ENCODE measurements around the gene ATP11C. TPM values are rescaled to one million over a fixed set of nuclear protein-coding genes. Genes with fewer than 3 reads are reported as not detected.
"Not testable (repeated sequence)": the region's sequence is repeated elsewhere in the genome, so short reads cannot be mapped to it uniquely, and the experiment has no call there.

Gene ATP11C
- total RNA-seq, 1 donor from 2014 or later = 31.4 TPM

DNA sequence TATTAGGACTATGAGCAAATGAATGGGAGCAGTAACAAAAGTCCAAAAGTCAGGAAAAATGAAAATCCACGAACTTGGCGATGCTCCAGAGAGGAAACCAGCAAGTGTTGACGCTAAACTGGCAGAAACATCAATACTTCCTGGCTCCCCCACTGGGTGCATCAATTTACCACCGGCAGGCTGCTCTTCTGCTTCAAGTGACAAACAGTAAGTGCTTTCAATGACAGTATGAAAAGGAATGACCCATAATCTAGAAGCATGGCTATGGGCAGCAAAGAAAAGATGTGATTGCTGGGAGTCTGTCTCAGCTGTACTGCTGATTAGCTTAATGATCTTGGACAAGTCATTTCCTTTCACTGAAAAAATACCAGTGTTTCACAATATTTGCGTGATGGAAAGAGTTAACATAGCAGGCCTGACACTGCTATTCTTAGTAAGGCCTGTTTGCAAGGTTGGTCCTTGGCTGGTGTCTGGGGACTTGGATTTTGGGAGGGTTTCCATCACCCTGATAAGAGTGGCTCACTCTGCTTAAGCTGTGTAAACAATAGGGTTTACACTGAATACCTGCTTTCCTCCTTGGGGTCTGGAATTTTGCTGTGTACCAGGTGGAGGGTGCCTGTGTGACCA, 8.7 kb downstream of the ATP11C start:
- DNase-seq (ENCODE audit: low read depth) = no peak

DNA sequence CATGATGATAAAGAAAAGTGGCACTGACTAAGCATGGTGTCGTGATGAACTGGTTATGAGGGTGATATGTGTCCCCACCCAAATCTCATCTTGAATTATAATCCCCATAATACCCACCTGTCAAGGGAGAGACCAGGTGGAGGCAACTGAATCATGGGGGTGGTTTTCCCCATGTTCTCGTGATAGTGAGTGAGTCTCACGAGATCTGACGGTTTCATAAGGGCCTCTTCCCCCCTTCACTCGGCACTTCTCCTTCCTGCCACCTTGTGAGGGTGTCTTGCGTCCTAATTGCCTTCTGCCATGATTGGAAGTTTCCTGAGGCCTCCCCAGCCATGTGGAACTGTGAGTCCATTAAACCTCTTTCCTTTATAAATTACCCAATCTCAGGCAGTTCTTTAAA, 11.7 kb downstream of the ATP11C start:
- DNase-seq (ENCODE audit: low read depth) = not testable (repeated sequence)

DNA sequence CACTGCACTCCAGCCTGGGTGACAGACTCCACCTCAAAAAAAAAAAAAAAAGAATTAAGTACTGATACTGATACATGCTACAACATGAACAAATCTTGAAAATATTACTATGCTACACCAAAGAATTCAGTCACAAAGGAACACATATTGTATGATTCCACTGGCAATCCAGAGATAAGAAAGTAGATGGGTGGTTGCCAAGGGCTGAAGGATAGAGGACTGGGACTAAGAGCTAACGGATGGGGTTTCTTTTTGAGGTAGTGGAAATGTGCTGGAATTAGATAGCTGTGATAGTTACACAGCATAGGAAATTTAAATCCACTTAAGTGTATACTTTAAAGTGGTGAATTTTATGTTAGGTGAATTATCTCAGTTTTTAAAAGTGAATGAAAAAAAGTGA, 12.5 kb downstream of the ATP11C start:
- DNase-seq (ENCODE audit: low read depth) = no peak

DNA sequence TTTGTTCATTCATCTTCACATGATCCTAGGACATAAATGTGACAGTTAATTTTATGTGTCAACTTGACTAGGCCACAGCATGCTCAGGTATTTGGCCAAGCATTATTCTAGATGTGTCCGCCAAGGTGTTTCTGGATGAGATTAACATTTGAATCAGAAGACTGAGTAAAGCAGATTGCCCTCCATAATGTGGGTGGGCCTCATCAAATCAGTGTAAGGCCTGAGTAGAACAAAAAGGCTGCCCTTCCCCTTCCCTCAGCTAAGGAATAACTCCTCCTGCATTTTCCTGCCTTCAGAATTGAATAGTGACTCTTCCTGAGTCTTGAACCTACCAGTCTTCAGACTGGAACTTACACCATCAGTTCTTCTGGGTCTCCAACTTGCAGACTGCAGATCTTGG, 18.4 kb downstream of the ATP11C start:
- DNase-seq (ENCODE audit: low read depth) = no peak

DNA sequence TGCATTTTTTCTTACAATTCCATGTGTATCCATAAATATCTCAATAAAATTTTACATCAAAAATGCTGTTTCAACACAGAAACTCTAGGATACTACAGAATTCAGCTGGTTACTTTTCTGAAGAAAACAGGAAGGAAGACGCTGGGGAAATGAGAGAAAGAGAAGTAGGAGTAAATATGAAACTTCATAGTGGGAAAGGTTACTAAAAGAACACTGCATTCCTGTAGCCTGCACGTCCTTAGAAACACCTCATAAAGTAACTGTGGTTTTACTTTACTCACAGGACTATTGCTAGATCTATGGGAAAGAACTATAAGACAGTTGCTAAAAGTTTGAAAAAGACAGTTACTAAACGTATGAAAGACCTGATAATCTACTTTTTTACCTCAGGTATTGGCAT, 23.1 kb downstream of the ATP11C start:
- no peak for DNase-seq (ENCODE audit: low read depth)

DNA sequence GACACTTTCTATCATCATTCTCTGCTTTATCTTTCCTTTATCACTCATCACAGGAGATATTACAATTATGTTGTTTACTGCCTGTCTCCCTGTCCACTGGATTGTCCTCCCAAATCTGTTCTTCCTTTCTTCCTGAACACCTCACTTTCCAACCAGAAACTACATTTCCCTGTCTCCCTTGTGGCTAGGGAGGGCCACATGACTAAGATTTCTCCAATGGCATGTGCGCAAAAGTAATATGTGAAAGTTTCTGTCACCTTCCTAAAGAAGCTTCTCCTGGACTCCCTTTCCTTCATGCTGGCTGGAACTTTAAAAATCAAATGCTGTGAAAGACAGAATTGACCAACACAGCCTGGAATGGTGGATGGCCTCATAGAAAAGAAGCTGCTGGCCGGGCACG, 25.8 kb downstream of the ATP11C start:
- no peak for DNase-seq (ENCODE audit: low read depth)

DNA sequence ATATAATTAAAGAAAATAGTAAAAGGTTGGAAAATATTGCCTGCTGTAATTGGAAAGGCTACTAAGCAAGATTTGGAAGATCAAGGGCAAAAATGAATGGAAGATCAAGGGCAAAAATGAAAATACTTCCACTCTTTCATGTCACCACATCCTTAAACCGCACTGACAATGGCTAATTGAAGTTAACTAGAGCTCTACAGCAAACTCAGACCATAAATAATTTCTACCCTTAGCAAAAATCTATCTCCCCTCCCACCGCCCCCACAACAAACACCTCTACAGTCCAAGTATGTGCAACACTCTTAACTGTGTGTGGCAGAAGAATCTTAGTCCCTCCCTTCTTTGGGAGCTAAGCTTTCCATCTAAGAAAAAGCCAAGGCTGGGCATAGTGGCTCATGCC, 27.1 kb downstream of the ATP11C start:
- no peak for DNase-seq (ENCODE audit: low read depth)

DNA sequence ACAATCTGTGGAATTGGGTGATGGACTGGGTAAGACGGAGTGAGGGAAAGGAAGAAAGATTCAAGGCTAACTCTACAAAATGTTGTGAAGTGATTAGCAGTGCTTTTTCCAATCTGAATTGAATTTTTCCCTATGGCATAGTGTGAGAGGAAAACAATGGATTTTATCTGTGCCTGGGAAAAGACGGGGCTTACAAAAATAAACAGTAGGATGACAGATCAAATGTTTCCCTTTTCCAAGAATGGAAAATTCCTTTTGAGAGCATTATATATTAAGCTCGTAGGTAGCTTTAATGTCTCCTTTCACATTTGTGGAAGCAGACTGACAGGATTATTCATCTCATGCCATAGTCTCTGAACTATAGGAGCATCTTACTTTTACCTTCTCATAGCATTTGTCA, 27.8 kb downstream of the ATP11C start:
- DNase-seq (ENCODE audit: low read depth) = no peak

DNA sequence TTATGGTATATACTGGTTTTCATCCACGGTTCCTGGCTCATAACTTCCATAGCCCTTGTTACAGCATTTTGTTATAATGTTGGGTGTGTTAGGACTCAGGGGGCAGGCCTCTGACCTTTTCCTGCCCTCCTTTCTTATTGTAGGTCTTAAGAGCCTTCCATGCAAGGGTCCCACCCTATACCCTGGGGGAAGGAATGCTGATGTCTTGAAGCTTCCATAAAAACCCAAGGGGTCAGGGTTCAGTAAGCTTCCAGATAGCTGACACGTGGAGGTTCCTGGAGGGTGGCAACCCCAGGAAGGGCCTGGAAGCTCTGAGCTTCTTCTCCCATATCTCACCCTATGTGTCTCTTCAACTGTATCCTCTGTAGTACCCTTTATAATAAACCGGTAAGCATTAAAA, 29.6 kb downstream of the ATP11C start:
- DNase-seq (ENCODE audit: low read depth) = no peak

DNA sequence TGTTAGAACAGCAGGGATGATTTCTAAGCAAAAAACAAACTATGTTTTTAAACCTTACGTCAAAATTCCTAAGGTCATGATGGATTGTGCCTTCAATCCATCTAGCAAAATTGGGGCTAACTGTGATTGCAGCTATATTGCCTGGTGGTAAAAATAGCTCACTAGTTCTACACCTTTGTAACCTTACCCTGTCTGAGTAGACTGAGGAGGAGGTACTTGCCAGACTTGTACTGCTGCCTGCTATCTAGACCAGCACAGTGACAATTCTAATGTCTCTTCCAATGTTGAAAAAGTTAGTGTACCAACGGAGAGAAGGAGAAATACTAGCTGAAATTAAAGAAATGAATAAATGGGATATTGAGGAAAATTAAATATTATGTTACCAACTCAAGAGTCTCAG, 30.3 kb downstream of the ATP11C start:
- DNase-seq (ENCODE audit: low read depth) = no peak

DNA sequence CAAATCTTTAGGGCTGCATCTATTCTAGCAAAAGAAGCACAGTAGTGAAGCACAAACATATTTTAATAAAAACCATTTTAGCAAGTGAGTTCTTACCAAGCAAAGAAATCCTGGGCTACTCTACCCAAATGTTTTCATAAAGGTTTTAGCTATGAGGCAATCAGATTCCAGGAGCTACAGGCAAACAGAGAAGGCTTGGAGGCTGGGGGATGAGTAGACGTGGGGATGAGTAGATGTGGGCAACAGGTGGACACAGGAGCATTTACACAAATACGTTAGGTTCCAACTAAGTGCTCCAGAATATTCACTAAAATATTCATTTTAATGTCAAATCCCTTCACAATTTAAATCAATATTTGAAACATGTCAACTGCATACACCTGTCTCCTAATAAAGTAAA, 34.5 kb downstream of the ATP11C start:
- DNase-seq (ENCODE audit: low read depth) = no peak

DNA sequence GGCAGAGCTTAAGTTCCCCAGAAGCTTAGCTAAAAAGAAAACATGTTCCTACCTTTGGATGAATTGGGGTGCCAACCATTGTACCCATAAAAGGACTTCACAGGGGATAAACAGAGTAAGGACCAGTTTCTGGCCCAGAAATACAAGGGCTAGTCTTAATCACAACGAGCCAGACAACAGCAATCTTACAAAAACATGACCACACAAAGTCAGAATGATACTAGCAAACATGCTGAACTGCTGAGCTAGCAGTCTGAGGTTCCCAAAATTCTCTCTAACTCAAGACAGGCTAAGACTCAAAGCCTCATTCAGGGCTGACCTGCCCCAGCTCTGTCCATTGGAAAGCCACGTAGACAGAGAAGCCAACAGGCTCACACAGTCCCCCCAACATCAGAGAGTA, 40.3 kb downstream of the ATP11C start:
- no peak for DNase-seq (ENCODE audit: low read depth)

DNA sequence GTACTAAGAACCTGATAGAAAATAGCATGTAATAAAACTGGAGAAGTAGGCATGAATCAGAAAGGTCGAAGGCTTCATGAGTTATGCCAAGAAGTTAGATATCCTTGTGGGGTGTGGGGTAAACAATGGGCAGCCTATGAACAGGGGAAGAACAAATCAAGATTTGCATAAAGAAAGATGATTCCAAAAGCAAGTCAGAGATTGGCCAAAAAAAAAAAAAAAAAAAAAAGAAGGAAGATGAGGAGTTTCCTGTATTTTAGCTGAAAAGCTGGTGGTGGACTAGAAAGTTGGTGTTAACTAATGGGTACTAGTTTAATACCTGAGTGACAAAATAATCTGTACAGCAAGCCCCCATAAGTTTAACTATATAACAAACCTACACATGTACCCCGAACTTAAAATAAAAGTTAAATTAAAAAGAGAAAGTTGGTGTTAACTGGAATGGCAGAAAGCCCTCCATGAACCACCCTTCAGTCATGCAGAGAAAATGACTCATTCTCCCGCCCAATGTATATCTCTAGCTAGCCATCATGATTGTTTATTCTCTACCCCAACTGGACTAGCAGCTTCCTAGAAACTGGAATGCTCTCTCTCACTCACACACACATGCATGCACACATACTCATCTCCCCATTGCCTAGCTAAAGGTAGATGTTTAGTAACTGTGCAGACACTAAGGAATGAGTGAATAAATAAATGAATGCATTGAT, 41.7 kb downstream of the ATP11C start:
- peak; percentile 72 for DNase-seq (ENCODE audit: low read depth)

DNA sequence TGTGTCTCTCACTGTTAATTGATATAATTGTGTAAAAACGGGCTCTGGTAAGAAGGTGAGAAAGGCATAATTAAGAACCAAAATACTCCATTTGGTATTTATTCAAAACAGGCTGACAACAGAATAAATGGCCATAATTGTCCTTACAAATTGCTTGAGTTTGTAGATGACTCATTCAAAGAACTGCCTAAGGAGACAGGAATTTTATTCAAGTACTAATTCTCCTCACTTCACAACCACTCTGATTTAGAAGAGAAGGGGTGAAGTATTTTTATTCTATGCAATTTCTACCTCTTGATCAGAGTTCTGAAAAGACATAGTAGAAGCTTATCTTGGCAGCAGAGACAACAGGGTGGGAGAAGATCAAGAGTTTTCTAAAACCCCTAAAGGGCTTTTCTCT, 43.1 kb downstream of the ATP11C start:
- DNase-seq (ENCODE audit: low read depth) = peak; percentile 74

DNA sequence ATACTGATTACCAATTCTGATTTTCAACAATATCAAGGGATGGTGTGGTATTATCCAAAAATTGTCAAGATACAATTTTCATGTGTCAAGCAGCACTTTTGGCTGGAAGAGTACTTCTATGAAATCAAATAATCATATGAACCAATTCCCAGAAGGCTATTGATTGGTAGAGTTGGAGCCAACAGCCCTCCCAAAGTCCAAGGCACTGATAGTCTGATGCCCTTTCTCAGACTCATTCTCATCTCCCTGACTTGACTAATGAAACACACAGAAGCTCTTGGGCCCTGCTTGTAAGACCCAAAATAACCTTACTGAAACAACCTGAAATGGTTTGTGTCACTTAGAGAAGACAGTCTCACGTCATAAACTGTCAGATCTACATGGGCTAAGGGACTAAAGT, 48.9 kb downstream of the ATP11C start:
- no peak for DNase-seq (ENCODE audit: low read depth)

DNA sequence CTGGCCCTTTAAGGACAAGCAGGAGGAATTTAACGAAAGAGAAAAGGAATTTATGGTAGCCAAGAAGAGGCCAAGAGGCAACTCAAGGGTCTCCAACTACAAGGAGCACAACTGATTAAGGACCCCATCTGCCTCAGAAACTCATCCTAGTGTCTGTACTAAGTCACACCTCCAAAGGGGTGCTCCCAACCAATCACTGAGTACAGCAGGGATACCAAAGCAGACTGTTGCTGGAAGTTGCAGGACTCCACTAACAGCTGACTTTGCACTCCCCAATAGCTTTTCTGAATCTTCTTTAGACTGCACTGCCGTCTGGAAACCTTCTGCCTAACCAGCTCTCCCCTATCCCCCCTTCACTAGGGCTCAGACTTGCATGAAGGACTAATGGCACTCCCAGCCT, 50.6 kb downstream of the ATP11C start:
- DNase-seq (ENCODE audit: low read depth) = no peak

DNA sequence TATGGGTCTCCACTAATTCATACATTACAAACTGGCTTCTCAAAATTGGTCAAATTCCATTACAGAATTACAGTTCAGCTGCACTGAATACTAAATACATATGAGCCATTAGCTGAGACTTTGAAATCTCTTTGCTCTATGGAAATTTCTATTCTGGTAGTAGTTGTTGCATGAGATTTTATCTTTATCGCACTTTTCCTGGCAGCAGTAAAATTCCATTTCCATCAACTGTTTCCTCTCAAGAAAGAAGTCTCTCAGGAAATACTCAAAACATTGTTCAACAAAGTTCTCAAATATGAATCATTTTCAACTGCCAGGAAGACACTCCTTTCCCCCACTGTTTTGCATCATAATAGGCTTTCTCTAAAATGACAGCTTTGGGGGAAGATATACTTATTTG, 51.3 kb downstream of the ATP11C start:
- no peak for DNase-seq (ENCODE audit: low read depth)

DNA sequence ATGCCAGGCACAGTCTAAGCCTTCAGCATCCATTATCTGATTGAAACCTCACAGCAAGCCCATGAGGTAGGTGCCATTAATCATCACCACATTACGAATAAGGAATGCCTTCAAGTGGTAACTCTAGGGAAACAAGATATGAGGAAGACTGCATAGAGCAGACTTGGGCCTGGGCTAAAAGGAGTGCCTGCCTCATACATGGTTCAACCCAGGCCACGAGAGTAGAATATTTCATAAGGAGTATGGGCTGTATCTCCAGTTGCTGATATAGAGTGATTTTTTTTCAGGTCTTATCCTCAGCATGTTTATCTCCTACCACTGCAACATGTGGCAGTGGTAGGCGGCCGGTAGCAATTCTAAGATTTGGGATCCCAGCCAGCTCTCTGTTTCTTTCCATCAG, 51.7 kb downstream of the ATP11C start:
- no peak for DNase-seq (ENCODE audit: low read depth)

DNA sequence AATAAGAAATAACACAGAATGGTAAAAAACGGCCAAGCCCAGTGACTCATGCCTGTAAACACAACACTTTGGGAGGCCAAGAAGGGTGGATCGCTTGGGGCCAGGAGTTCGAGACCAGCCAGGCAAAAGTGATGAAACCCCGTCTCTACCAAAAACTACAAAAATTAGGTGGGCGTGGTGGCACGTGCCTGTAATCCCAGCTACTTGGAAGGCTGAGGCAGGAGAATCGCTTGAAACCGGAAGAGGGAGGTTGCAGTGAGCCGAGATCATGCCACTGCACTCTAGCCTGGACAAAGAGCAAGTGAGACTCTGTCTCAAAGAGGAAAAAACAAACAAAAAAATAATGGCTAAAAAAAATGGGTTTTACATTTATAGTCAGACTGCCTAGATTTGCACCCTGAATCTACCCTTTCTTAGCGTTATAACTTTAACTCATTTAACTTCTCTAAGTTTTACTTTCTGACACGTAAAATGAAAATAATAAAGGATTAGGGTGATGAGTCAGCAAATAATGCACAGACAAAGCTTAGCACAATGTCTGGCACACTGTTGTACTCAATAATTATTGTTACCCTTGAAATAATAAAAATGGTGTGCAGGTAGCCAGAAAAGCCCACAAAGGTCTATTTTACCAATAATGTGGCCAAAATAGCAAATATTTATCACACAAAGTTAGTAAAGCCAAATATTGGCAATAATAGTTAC, 55.0 kb downstream of the ATP11C start:
- no peak for DNase-seq (ENCODE audit: low read depth)

DNA sequence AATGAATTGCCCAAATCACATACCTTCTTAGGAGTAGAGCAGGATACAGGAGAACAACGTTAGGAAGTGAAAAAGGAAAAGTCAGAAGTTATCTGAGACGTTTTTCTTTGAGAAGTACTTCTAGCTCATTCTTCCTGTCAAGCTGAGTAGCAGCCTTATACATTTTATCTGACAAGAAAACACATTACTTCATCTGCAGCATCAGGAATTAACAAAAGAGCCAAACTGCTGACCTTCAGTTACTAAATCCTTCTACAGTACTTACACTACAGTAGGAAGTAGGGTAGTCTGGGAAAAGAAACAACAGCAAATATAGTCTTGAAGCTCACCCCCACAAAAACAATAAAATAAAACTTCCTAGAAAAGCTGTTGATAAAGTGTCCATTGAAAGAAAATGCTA, 57.0 kb downstream of the ATP11C start:
- no peak for DNase-seq (ENCODE audit: low read depth)

DNA sequence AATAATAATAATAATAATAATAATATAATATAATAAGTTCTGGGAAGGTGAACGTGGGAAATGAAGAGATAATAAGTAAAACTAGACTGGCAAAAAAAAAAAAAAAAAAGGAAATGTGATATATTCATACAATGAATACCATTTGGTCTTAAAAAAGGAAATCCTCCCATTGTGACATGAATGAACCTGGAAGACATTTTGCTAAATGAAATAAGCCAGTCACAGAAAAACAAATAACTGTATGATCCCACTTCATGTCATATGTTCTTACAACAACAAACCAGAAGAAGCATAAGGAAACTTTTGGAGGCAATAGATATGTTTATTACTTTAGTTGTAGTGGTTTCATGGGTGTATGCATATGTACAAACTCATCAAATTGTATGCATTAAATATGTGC, 63.1 kb downstream of the ATP11C start:
- DNase-seq (ENCODE audit: low read depth) = no peak

DNA sequence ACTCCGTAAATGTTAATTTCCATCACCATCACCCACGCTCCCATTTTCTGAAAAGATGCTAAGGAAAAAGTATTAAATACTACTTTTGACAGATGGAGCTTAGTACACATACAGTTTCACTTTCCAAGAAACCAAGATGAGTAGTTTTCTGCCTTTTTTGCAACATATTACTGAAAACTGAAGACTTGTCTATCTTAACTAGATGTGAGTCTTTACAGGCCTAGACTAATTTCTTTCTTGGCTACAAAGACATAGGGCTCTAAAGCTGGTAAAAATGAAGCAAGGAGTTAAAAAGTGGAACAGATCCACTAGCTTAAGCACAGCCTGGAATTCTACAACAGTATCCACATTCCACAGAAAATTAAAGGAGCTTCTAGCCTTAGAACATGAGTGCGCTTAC, 68.2 kb downstream of the ATP11C start:
- no peak for DNase-seq (ENCODE audit: low read depth)

DNA sequence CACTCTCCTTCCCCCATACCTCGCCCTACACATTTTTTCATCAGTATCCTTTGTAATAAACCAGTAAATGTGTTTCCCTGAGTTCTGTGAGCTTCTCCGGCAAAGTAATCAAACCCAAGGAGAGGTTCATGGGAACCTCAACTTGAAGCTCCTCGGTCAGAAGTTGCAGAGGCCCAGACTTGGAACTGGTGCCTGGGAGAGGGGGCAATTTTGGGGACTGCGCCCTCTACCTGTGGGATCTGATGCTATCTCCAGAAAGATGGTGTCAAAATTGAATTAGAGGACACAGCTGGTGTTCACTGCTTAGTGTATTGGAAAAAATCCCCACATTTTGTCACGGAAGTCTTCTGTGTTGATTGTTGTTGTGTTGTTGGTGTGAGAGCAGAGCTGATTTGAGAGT, 70.6 kb downstream of the ATP11C start:
- DNase-seq (ENCODE audit: low read depth) = no peak

Data from renal cortical epithelial cell (primary cell).